ENCODE data around the gene SSR3. TPM values are rescaled to one million over a fixed set of nuclear protein-coding genes. Genes with fewer than 3 reads are reported as not detected.

SSR3 gene
- total and polyA plus RNA-seq, 2 of the 13 experiments (the other 11 are each of a cell fraction or from before 2014, with no cell fraction given), result 229 to 325 TPM

- TF ChIP-seq FOXP4 (CRISPR knock-in tag; IDR thresholded peaks at IDR 0.05) (0 out of 2 replicates have a peak, but pooled peaks have one; percentile 16), POLR2A (IDR thresholded peaks at IDR 0.05; ENCODE audit: insufficient read depth in 1 of 2, low read depth in 2 of 2, low read length in 2 of 2) (peak; percentile 13 to 39; a peak in 1 of 4 replicates), ZBTB25 (CRISPR knock-in tag; IDR thresholded peaks at IDR 0.05) (peak; percentile 52; the same call in 1 of the 2 replicates), DBP (CRISPR knock-in tag; IDR thresholded peaks at IDR 0.05; ENCODE audit: not compliant biosample characterization) (no peak), ZNF431 (CRISPR knock-in tag; IDR thresholded peaks at IDR 0.05; ENCODE audit: borderline replicate concordance, low read depth) (no peak), ZNF331 (CRISPR knock-in tag; IDR thresholded peaks at IDR 0.05) (peak; percentile 55; the same call in 1 of the 2 replicates), KAT7 (CRISPR knock-in tag; IDR thresholded peaks at IDR 0.05; ENCODE audit: borderline replicate concordance) (0 out of 2 replicates have a peak, but pooled peaks have one; percentile 38), FOXP1 (IDR thresholded peaks at IDR 0.05) (no peak), FOXP1 (CRISPR knock-in tag; IDR thresholded peaks at IDR 0.05) (peak; percentile 39; the same call in 1 of the 2 replicates), FOXA1 (IDR thresholded peaks at IDR 0.05) (no peak), FOXA1 (CRISPR knock-in tag; IDR thresholded peaks at IDR 0.05) (peak; percentile 40; the same call in 1 of the 2 replicates), PTBP1 (IDR thresholded peaks at IDR 0.05; ENCODE audit: low read depth, low read length, poor library complexity, severe bottlenecking) (no peak), MAFF (IDR thresholded peaks at IDR 0.05; ENCODE audit: low read depth, low read length) (0 out of 2 replicates have a peak, but pooled peaks have one; percentile 24), FOXK1 (CRISPR knock-in tag; IDR thresholded peaks at IDR 0.05; ENCODE audit: borderline replicate concordance, low read depth) (peak; percentile 58; the same call in 1 of the 2 replicates), SOX13 (IDR thresholded peaks at IDR 0.05) (no peak), SOX13 (CRISPR knock-in tag; conservative IDR thresholded peaks at IDR 0.05 in 1 of 2, IDR thresholded peaks at IDR 0.05 in 1 of 2) (peak in 1 of 2 experiments; percentile 81; a peak in 2 of 4 replicates), ZNF12 (CRISPR knock-in tag; IDR thresholded peaks at IDR 0.05) (peak; percentile 61; the same call in 1 of the 2 replicates), HINFP (CRISPR knock-in tag; IDR thresholded peaks at IDR 0.05; ENCODE audit: low read depth) (no peak), ATF7 (IDR thresholded peaks at IDR 0.05) (peak; percentile 91), ATF7 (CRISPR knock-in tag; IDR thresholded peaks at IDR 0.05) (peak; percentile 87; the same call in 1 of the 2 replicates), ZFP82 (CRISPR knock-in tag; IDR thresholded peaks at IDR 0.05; ENCODE audit: borderline replicate concordance) (no peak), ZNF770 (CRISPR knock-in tag; IDR thresholded peaks at IDR 0.05) (no peak), ZMYM3 (CRISPR knock-in tag; IDR thresholded peaks at IDR 0.05) (peak; percentile 23; the same call in 1 of the 2 replicates), HDAC2 (CRISPR knock-in tag; IDR thresholded peaks at IDR 0.05) (peak; percentile 68), HOXA9 (CRISPR knock-in tag; IDR thresholded peaks at IDR 0.05; ENCODE audit: borderline replicate concordance) (no peak)
Measured at GRCh38 chr3:156535162-156535627, 19.7 kb downstream of the SSR3 start (continued).
